HG03066 (cell line): ENCODE measurements around the gene PILRA.
A peak's percentile ranks its signal among the peaks of the same experiment; 100 is the strongest.
"Not testable (repeated sequence)": the region's sequence is repeated elsewhere in the genome, so short reads cannot be mapped to it uniquely, and the experiment has no call there.

Source experiments
- ATAC-seq: cut with Tn5 transposase; IDR thresholded peaks from one replicate; pipeline ENCODE4 v1.9.1; 2021; ENCODE audit warnings: low read depth; ENCODE audit not compliant: unreplicated experiment

Gene PILRA

GRCh38 chr7:100357131-100357561, 16.1 kb upstream of the PILRA start:
- ATAC-seq, result no peak

DNA sequence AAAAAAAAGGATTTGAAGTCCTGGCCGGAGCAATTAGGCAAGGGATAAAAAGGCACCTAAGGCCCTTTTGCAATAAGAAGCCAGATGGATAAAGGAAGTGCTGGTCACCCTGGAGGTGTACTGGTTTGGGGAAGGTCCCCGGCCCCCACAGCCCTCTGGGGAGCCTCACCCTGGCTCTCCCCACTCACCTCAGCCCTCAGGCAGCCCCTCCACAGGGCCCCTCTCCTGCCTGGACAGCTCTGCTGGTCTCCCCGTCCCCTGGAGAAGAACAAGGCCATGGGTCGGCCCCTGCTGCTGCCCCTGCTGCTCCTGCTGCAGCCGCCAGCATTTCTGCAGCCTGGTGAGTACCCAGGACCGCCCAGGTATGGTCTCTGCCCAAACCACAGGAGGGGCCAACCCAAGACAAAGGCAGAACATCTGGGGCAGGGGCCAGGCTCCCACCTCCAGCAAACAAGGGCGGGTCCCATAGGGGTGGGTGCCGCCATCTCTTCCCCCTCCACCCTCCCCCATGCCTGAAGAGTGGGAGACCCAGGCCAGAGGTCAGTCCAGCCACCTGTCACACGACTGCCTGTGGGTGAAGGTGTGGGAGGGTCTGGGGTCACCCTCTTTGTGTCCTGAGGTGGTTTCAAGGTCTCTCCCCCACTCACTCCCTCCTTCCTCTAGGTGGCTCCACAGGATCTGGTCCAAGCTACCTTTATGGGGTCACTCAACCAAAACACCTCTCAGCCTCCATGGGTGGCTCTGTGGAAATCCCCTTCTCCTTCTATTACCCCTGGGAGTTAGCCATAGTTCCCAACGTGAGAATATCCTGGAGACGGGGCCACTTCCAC, 15.0 kb upstream of the PILRA start, which contains the start of gene PILRB:
Gene PILRB (plus strand): TSS at position 91 of the 830 bp plus-strand sequence. CDS start 186 bp downstream, at position 277.
- no peak for ATAC-seq

DNA sequence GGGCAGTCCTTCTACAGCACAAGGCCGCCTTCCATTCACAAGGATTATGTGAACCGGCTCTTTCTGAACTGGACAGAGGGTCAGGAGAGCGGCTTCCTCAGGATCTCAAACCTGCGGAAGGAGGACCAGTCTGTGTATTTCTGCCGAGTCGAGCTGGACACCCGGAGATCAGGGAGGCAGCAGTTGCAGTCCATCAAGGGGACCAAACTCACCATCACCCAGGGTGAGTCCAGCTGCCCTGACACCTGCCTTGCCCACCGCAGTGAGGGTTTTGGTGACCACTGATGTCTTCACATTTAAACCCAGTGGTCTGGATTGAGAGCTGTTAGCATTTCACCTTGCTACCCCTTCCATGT, 14.5 kb upstream of the PILRA start:
- ATAC-seq, result no peak

GRCh38 chr7:100360135-100360854, 13.0 kb upstream of the PILRA start:
- no peak for ATAC-seq

- ATAC-seq, result no peak
Observed at GRCh38 chr7:100363098-100363497, 10.2 kb upstream of the PILRA start.

GRCh38 chr7:100363797-100364196, 9.5 kb upstream of the PILRA start:
- not testable (repeated sequence) for ATAC-seq

DNA sequence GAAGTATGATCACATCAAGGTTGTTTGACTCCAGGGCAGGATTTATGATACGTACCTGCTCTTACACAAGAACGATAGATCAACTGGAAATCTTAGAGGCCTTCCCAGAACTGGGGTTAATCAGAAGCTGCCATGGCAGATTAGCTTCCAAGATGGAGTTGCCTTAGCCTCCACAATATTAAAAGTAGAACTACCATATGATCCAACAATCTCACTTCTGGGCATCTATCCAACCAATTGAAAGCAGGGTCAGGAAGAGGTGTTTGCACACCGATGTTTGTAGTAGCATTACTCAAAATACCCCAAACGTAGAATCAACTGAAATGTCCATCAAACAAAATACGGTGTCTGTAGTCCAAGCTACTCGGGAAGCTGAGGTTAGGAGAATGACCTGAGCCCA, 8.8 kb upstream of the PILRA start:
- no peak for ATAC-seq

- not testable (repeated sequence) for ATAC-seq
Observed at GRCh38 chr7:100365998-100366367, 7.3 kb upstream of the PILRA start.

- no peak for ATAC-seq
Observed at GRCh38 chr7:100366411-100367250, 6.7 kb upstream of the PILRA start.

GRCh38 chr7:100367251-100367620, 6.1 kb upstream of the PILRA start:
- no peak for ATAC-seq

GRCh38 chr7:100367676-100368613, 5.3 kb upstream of the PILRA start:
- ATAC-seq, result no peak

DNA sequence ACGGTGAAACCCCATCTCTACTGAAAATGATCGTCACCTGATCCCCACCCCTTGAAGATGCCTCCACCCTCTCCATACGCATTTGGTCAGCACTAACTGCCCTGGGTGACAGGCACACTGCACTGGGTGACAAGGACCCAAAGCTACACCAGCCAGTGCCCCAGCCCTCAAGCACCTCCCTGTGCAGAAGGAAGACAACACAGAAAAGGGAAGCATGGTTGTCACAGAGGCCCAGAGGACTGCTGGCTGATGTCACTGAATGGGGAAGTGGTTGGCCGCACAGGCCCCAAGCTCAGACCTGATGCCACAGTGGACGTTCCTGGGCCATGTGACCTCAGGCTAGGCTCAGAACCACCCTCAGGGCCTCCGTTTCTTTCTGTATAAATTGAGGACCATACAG, 4.2 kb upstream of the PILRA start:
- peak; percentile 57 for ATAC-seq

DNA sequence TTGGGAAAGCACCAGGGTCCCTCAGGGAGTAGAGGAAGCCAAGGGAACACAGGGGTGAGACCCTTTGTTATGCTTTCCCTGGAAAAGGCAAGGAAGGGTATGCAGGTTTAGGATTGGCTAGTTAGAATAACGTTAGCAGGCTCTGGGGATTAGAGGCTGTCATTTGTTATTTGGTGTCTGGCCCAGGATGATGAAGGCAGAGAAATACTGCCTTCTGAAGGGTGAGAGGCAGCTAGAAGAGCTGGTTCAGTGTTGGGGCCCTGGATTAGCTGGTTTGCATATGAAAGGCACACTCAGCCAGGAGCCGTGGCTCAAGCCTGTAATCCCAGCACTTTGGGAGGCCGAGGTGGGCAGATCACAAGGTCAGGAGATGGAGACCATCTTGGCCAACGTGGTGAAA, 3.0 kb upstream of the PILRA start:
- ATAC-seq, result no peak

GRCh38 chr7:100370746-100371145, 2.5 kb upstream of the PILRA start:
- ATAC-seq, result no peak

GRCh38 chr7:100371561-100372171, 1.6 kb upstream of the PILRA start:
- ATAC-seq, result no peak

GRCh38 chr7:100372256-100372655, 1.0 kb upstream of the PILRA start:
- ATAC-seq, result no peak

DNA sequence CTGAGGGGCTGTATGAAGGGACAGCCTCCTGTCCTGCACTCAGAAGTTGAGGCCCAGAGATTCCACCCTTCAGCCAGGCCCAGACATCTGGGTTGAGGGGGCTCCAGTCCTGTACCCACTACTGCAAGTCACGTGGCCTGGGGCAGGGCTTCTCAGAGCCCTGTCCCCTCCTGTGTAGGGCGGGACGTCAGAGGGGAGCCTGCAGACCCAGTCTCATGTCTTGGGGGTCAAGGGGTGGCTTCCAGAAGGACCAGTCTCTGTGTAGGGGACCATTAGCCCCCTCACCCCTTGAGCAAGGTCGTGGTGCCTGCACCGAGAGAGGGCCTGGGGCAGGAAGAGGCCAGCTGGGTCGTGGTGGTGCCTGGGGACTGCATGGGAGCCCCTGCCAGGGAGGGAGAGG, 593 bp upstream of the PILRA start:
- no peak for ATAC-seq

- not testable (repeated sequence) for ATAC-seq
Observed at GRCh38 chr7:100373870-100374598, 747 bp downstream of the PILRA start.

GRCh38 chr7:100374601-100375000, 1.3 kb downstream of the PILRA start:
- no peak for ATAC-seq
